GM18861 (cell line): ENCODE results near the gene PARP6.

Source experiments
- ATAC-seq: cut with Tn5 transposase; IDR thresholded peaks from one replicate; pipeline ENCODE4 v1.9.1; 2021; ENCODE audit not compliant: unreplicated experiment

PARP6 gene

GRCh38 chr15:72231833-72232478, 40.4 kb downstream of the PARP6 start:
- ATAC-seq = no peak

DNA sequence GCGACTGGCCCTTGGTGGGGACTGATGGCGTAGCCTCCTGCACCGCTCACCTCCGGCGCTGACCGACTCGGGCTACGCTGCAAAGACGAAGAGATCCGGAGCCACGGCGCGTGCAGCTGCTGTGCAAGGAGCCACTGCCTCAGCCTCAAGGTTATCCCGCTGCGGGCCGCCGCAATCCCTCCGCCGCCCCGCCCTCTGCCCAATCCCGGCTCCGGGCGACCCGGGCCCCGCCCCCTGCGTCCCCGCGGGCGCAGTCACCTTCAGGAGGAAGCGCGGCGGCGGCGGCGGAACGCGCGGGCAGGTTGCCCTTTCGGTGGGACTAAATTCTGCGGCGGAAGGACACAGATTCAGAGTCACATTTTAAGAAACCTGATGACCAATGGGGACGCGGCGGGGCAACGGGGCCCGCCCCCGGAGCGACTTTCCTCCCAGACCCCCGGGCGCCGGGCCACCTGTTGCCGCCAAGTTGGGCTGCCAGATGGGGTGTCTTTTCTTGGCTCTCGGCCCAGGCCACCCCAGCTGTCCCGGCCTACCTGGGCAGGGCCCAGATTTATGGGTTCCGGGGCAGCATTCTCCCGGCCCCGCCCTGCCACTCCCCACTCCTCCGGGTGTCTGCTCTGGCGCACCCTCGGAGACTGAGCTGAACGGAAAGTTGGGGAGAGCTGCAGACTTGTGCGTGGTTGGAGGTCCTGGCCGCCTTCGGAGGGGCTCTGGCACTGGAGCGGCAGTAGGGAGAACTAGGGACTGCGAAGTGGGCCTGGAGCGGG, 41.1 kb downstream of the PARP6 start, which contains the start of gene PKM:
PKM (minus strand) TSS at position 125 of the 767 bp plus-strand sequence. CDS start 12,093 bp downstream, outside the sequence.
- peak; percentile 32 for ATAC-seq

- no peak for ATAC-seq
Measured at GRCh38 chr15:72230197-72231065, 41.9 kb downstream of the PARP6 start.

GRCh38 chr15:72229947-72230196, 42.5 kb downstream of the PARP6 start:
- ATAC-seq = no peak

DNA sequence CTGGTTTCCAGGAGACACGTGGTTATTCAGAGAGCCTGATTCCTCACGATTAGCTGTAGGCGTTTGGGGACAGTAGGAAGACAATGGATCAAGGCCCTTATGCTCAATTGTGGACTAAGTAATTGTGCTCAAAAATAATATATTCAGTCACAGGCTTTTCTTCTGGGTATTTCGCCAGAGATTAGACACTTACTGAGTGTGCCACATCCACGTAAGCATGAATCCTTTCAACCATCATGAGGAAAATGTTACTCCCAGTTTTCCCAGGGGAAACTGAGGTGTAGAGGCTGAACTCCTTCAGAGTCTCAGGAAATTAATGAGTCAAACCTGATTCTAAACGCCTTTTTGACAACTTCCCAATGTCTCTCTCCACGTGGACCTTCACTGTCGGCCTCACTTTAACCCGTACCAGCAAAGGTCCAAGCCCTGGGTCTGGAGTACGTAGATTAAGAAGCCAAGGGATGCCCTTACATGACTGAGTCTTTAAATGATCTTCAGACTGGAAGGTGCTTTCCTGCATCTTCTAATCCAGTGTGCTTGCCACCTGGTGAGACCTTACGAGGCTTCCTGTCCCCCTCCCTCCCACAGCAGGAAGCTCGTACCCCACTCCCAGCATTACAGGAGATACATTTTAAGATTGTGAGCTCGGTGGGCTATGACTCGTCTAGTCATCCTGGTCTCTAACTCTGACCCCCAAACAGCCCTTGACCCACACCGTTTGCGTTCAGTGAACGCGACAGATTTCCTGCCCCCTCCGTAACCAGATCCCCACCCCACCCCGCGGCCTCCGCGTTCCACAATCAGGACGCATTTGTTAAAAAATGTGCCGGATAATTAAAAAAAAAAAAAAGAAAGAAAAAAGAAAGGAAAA, 43.0 kb downstream of the PARP6 start:
- ATAC-seq = no peak

GRCh38 chr15:72227720-72228119, 44.6 kb downstream of the PARP6 start:
- no peak for ATAC-seq

DNA sequence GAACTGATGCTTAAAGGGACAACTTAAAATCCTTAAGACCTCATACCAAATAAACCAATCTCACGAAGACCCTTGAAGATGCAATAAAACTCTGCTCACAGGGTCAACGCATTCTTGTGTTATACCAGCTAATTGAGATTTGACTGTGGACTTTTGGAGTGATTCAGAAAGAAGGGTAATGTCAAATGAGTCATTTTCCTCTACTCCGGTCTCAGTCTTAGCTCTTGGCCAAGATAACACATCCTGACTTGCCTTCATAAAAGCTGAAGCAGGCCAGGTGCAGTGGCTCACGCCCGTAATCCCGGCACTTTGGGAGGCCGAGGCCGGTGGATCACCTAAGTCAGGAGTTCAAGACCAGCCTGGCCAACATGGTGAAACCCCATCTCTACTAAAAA, 45.2 kb downstream of the PARP6 start:
- no peak for ATAC-seq

DNA sequence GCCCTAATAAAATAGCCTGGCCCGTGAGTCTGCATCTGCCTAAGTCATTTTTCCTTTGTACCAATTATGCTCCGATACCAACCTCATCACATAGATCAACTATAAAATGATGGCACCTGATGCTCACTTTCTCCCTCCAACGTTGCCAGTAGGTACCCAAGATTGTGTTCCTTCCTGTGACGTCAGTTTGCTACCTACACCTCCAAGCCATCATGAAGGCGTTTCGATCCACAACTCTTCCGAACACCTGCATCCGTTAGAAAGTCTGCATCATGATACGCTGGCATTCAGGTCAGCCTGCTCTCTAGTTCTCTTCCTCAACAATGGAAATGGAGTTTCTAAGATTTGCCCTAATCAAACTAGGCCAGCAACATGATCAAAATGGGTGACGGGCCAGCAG, 49.1 kb downstream of the PARP6 start:
- no peak for ATAC-seq

DNA sequence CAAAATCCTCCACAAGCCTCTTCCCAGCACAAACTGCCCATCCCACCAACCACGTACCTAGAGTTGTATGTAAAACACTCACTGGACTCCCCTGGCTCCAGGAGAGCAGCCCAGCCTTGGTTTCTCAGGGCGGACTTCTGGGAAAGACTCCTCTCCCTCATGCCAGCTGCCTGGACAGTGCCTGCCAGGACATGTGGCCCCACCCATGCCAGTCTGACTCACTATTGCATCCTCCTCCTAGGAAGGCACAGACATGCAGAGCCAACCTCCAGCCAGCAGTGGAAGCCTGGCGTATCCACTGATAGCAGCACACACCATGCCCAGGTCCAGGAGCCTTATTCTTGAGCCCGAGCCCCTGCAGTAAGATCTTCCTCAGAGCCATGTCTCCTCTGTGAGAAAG, 50.0 kb downstream of the PARP6 start:
- no peak for ATAC-seq

DNA sequence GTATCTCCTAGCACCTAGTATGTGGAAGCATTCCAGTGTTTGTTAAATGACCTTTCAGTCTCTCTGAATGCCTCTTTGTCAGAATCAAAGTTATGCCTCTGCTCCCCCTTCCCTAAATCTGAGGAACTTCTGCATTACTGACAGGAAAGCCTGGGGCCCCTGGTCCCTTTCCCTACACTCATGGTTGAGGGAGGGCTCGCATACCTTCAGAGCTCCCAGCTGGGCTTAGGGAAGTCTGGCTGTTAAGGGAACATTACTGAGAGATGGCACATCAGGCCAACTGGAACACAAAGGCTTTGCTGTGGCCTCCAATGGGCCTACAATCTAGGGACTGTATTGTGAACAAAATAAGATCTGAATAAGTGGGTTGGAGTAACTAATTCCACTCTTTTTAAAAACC, 51.7 kb downstream of the PARP6 start:
- no peak for ATAC-seq

GRCh38 chr15:72217216-72217615, 55.1 kb downstream of the PARP6 start:
- ATAC-seq = no peak

DNA sequence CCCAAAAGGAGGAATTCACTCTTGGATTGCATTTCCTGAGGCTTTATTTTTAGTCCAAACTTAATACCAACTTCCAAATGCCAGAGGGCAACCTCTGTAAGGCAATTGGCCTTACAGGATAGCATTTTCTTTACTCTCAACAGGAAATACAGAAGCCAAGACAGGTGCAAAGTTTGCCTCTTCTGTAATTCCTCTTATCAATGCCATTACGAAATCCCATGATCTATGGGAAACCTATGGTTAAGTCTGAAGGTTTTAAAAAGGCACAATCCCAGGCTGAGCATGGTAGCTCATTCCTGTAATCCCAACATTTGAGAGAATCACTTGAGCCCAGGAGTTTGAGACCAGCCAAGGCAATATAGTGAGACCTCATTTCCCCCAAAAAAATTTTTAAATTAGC, 56.3 kb downstream of the PARP6 start:
- no peak for ATAC-seq

- no peak for ATAC-seq
Measured at GRCh38 chr15:72207558-72208085, 64.7 kb downstream of the PARP6 start.

GRCh38 chr15:72206677-72207000, 65.7 kb downstream of the PARP6 start:
- no peak for ATAC-seq

GRCh38 chr15:72205896-72206676, 66.3 kb downstream of the PARP6 start:
- ATAC-seq = no peak

DNA sequence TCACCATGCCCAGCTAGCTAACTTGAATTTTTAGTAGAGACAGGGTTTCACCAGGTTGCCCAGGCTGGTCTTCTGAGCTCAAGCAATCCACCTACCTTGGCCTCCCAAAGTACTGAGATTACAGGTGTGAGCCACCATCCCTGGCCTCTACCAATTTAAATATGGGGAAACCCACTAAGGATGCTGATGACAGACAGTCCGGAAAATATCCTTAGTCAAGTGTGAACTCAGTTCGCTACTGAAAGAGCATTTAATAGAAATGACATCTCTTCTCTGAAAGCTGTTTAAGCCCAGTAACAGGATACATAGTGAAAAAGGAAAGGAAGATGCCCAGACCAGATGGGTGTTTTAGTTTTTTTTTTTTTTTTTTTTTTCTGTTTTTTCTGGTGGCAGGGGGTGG, 67.1 kb downstream of the PARP6 start:
- no peak for ATAC-seq

- ATAC-seq = no peak
Measured at GRCh38 chr15:72203507-72203837, 68.9 kb downstream of the PARP6 start.

GRCh38 chr15:72202801-72203506, 69.4 kb downstream of the PARP6 start:
- no peak for ATAC-seq

DNA sequence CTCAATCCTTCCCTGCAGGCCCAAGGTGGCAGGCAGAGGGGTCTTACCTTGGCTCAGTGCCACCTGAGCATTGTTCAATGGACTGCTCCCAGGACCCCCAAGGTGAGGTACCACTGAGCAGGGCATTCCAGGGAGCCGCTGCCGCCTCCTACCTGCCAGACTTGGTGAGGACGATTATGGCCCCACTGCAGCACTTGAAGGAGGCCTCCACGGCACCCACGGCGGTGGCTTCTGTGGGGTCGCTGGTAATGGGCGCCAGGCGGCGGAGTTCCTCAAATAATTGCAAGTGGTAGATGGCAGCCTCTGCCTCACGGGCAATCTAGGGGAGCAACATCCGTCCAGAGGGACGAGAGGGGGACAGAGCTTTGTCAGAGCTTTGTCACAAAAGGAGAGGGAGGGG, 70.1 kb downstream of the PARP6 start:
- ATAC-seq = no peak
